SU-DHL-6 (cell line): ENCODE results near the gene ITPK1.

Experiments
- H2AFZ ChIP-seq: fragments of 200-600 bp; sonication (generic); 2 replicates; pipeline ENCODE4 v1.6.1; 2014; ENCODE audit warnings: low read depth, mild to moderate bottlenecking, moderate library complexity, mixed read lengths, antibody characterized with exemption, low read length; ENCODE audit not compliant: severe bottlenecking
- H3F3A ChIP-seq: fragments of 200-600 bp; shearing (Covaris generic); 2 replicates; pipeline ENCODE4 v1.6.0; 2016; ENCODE audit warnings: antibody characterized with exemption, mild to moderate bottlenecking; ENCODE audit not compliant: insufficient read depth
- H3K27ac ChIP-seq: fragments of 200-600 bp; sonication (generic); 2 replicates; pipeline ENCODE4 v1.5.1; 2016; ENCODE audit warnings: low read depth, mild to moderate bottlenecking, low read length, moderate library complexity, mixed read lengths
- H3K27me3 ChIP-seq: fragments of 200-600 bp; sonication (generic), shearing (Covaris generic); 2 replicates; pipeline ENCODE4 v1.6.0; 2014; ENCODE audit warnings: mild to moderate bottlenecking, low read length
- H3K36me3 ChIP-seq: fragments of 200-600 bp; sonication (generic); 2 replicates; pipeline ENCODE4 v1.6.1; 2014; ENCODE audit warnings: mild to moderate bottlenecking, low read length, mixed read lengths
- H3K4me2 ChIP-seq: fragments of 300-600, 200-600 bp; shearing (Covaris generic), sonication (generic); 2 replicates; pipeline ENCODE4 v1.6.0; 2014; ENCODE audit warnings: low read length, low read depth, mild to moderate bottlenecking; ENCODE audit not compliant: poor library complexity, severe bottlenecking
- H3K4me3 ChIP-seq: fragments of 200-600 bp; sonication (generic); 2 replicates; pipeline ENCODE4 v1.5.1; 2014; ENCODE audit warnings: antibody characterized with exemption, low read length, mild to moderate bottlenecking, mixed read lengths; ENCODE audit not compliant: insufficient read depth, poor library complexity, severe bottlenecking
- H3K79me2 ChIP-seq: fragments of 200-600 bp; sonication (generic); 2 replicates; pipeline ENCODE4 v1.6.1; 2014; ENCODE audit warnings: mild to moderate bottlenecking, low read length, moderate library complexity; ENCODE audit not compliant: insufficient read depth
- H3K9ac ChIP-seq: fragments of 200-600 bp; sonication (generic); 2 replicates; pipeline ENCODE4 v1.7.0; 2014; ENCODE audit warnings: mild to moderate bottlenecking, low read length
- H3K9me2 ChIP-seq: fragments of 200-600 bp; sonication (generic); replicated peaks from 2 replicates; pipeline ENCODE4 v1.6.1; 2014; ENCODE audit warnings: low read length; ENCODE audit not compliant: insufficient read depth
- H3K9me3 ChIP-seq: fragments of 200-600 bp; sonication (generic); 2 replicates; pipeline ENCODE4 v1.6.1; 2014; ENCODE audit warnings: low read length, mixed read lengths; ENCODE audit not compliant: insufficient read depth
- H4K20me1 ChIP-seq: fragments of 200-600 bp; sonication (generic); 2 replicates; pipeline ENCODE4 v1.6.1; 2014; ENCODE audit warnings: low read depth, mild to moderate bottlenecking, antibody characterized with exemption, low read length, moderate library complexity, mixed read lengths
- EZH2phosphoT487 ChIP-seq: fragments of 200-600 bp; sonication (generic), shearing (Covaris generic); conservative IDR thresholded peaks from 2 replicates; pipeline ENCODE4 v1.6.1; 2018; ENCODE audit warnings: mild to moderate bottlenecking, antibody characterized with exemption, low read length, moderate library complexity, mixed read lengths
- TF ChIP-seq, protein P1 (sequence below): fragments of 200-600 bp; sonication (generic); IDR thresholded peaks from one replicate; pipeline ENCODE4 v1.5.1; 2017; ENCODE audit warnings: antibody characterized with exemption, mild to moderate bottlenecking, low read length, moderate library complexity; ENCODE audit not compliant: insufficient read depth, poor library complexity, severe bottlenecking

ITPK1 gene

DNA sequence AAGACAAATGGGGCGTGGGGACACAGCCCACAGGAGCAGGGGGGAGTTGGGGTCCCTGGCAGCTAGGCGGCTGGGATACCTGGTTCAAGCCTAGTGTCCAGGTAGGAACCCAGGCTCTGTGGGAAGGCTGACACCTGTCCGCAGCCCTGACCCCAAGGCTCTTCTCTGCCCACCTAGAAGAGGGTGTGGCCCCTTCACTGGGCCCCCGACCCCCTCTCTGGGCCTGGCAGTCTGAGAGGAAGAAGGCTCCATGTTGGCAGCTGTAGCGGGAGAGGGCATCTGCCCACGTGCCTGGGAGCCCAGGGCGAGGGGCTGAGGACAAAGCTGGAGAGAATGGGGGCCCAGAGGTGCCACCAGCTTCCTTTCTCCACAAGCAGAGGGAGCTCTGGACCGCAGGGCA lies 182.2 kb downstream of the ITPK1 start:
- H3K4me2 ChIP-seq, result no peak overlapping the region
- no peaks in the 10 kb centered on the region for H3K36me3 ChIP-seq
- H3K9me2 ChIP-seq, result no peaks in the 10 kb centered on the region
- H3K79me2 ChIP-seq, result no peaks in the 10 kb centered on the region
- H3K9ac ChIP-seq, result no peak overlapping the region
- no peak for TF ChIP-seq EZH2phosphoT487
- TF ChIP-seq, protein P1, sequence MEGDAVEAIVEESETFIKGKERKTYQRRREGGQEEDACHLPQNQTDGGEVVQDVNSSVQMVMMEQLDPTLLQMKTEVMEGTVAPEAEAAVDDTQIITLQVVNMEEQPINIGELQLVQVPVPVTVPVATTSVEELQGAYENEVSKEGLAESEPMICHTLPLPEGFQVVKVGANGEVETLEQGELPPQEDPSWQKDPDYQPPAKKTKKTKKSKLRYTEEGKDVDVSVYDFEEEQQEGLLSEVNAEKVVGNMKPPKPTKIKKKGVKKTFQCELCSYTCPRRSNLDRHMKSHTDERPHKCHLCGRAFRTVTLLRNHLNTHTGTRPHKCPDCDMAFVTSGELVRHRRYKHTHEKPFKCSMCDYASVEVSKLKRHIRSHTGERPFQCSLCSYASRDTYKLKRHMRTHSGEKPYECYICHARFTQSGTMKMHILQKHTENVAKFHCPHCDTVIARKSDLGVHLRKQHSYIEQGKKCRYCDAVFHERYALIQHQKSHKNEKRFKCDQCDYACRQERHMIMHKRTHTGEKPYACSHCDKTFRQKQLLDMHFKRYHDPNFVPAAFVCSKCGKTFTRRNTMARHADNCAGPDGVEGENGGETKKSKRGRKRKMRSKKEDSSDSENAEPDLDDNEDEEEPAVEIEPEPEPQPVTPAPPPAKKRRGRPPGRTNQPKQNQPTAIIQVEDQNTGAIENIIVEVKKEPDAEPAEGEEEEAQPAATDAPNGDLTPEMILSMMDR, result no peak
- no peaks in the 10 kb centered on the region for H3K27me3 ChIP-seq
- H3K9me3 ChIP-seq, result no peaks in the 10 kb centered on the region
- H3K4me3 ChIP-seq, result no peak overlapping the region
- no peak overlapping the region for H2AFZ ChIP-seq
- H4K20me1 ChIP-seq, result no peaks in the 10 kb centered on the region
- H3K27ac ChIP-seq, result no peak overlapping the region
- H3F3A ChIP-seq, result no peaks in the 10 kb centered on the region

DNA sequence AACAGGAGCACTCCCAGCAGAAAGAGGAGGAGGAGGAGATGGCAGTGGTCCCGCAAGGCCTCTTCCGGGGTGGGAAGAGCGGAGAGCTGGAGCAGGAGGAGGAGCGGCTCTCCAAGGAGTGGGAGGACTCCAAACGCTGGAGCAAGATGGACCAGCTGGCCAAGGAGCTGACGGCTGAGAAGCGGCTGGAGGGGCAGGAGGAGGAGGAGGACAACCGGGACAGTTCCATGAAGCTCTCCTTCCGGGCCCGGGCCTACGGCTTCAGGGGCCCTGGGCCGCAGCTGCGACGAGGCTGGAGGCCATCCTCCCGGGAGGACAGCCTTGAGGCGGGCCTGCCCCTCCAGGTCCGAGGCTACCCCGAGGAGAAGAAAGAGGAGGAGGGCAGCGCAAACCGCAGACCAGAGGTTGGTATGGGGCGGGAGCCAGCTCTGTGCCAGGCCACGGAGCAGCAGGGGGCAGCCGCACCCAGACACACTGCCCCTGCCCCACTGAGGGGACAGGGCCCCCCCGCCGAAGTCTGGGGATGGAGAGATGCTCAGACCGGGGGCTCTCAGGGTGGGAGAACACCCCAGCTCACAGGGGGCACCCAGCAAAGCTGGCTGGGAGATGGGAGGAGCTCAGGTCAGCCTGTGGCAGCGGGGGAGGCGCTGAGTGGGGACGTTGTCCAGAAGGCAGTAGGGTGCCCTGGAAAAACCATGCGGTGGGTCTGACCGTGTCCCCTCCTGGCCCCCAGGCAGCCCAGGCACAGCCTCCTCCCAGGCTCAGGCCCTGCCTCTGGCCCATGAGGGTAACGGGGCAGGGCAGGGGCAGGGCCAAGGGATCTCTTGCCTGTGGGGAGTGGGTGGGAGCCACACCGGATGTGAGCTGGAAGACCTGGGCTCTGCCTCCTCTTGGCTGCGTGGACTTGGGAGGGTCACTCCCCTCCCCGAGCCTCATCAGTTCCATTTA lies 183.0 kb downstream of the ITPK1 start:
- H3K36me3 ChIP-seq, result no peaks in the 10 kb centered on the region
- no peak overlapping the region for H3K4me3 ChIP-seq
- no peak overlapping the region for H3K9ac ChIP-seq
- H3K9me3 ChIP-seq, result no peaks in the 10 kb centered on the region
- no peaks in the 10 kb centered on the region for H4K20me1 ChIP-seq
- no peak overlapping the region for H3K4me2 ChIP-seq
- TF ChIP-seq, protein P1, result no peak
- no peak for TF ChIP-seq EZH2phosphoT487
- no peaks in the 10 kb centered on the region for H3K9me2 ChIP-seq
- H3F3A ChIP-seq, result no peaks in the 10 kb centered on the region
- H3K27me3 ChIP-seq, result no peaks in the 10 kb centered on the region
- no peak overlapping the region for H2AFZ ChIP-seq
- H3K27ac ChIP-seq, result no peak overlapping the region
- H3K79me2 ChIP-seq, result no peaks in the 10 kb centered on the region

DNA sequence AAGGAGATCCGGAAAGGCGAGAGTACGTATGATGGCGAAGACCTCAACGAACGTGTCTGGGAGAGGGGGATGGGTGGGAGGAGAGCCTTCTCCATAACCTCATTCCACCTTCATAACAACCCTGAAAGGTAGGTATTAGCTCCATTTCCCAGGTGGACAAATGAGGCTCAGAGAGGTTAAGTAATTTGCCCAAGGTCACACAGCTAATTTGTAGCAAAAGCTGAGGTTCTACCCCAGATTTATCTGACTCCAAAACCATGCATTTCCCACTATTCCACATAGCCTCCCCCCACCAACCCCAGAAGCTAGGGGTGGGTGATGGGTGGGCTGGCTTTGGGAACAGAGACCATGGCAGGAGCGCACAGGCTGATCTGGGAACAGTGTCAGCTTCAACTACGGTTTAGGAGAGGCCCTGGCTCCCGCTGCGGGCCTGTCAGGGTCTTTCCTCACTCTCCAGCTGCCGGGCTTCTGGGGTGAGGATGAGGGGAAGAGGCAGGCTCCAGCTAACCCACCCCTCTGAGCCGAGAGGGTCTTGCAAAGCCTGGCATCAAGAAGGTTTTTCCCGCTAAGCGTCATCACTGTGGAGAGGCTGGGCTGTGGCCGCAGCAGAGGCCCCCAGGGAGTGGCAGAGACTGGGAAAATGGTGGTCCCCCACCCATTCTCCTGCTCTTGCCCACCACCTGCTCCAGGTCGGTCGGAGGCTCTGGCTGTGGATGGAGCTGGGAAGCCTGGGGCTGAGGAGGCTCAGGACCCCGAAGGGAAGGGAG lies 183.9 kb downstream of the ITPK1 start:
- no peaks in the 10 kb centered on the region for H3K36me3 ChIP-seq
- H3K9ac ChIP-seq, result no peak overlapping the region
- H3K79me2 ChIP-seq, result no peaks in the 10 kb centered on the region

More for the DNA sequence above, 183.9 kb downstream of the ITPK1 start:
- Histone ChIP-seq H2AFZ (no peak overlapping the region), H3K4me2 (no peak overlapping the region), H3K27ac (no peak overlapping the region), H3K27me3 (no peaks in the 10 kb centered on the region), H3F3A (no peaks in the 10 kb centered on the region), H3K9me2 (no peaks in the 10 kb centered on the region), H4K20me1 (no peaks in the 10 kb centered on the region), H3K9me3 (no peaks in the 10 kb centered on the region), H3K4me3 (no peak overlapping the region)
- TF ChIP-seq, protein P1, result no peak
- no peak for TF ChIP-seq EZH2phosphoT487
